NB4 (cell line): ENCODE data around the gene RANBP1.

Experiments used
- POLR2A ChIP-seq: IDR thresholded peaks from 2 replicates; pipeline ENCODE4 v1.6.1; 2011; ENCODE audit warnings: mild to moderate bottlenecking; ENCODE audit not compliant: insufficient read length; ENCODE audit errors: extremely low read depth
- TF ChIP-seq, protein P1 (sequence below): IDR thresholded peaks from 2 replicates; pipeline ENCODE4 v1.6.1; 2011; ENCODE audit warnings: low read depth, low read length
- TF ChIP-seq, protein P2 (sequence below): IDR thresholded peaks from one replicate; pipeline ENCODE4 v1.5.1; 2012; ENCODE audit warnings: low read depth, low read length

DNA sequence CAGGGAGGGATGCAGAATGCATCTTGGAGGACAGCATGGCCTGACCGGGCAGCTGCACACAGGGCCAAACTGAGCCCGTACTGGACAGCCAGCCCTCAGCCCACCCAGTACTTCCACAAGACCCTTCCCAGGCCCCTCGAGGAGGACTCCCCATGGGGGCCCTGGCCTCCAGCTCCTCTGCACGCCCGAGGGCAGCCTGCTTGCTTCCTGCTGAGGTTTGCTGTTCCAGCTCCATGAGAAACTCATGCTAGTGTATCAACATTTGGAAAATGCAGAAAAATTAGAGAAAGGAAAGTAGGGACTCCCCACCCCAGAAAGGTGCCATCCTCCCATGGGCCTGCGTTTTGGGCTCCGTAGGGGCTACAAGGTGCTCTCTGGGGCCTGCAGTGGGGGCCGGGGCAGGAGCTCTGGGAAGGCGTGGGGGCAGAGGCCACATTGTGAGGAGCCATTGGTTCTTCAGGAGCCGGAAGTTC is 56.3 kb downstream of the RANBP1 start:
- TF ChIP-seq POLR2A: no peak
- TF ChIP-seq, protein P1, sequence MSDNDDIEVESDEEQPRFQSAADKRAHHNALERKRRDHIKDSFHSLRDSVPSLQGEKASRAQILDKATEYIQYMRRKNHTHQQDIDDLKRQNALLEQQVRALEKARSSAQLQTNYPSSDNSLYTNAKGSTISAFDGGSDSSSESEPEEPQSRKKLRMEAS: no peak
- TF ChIP-seq, protein P2, sequence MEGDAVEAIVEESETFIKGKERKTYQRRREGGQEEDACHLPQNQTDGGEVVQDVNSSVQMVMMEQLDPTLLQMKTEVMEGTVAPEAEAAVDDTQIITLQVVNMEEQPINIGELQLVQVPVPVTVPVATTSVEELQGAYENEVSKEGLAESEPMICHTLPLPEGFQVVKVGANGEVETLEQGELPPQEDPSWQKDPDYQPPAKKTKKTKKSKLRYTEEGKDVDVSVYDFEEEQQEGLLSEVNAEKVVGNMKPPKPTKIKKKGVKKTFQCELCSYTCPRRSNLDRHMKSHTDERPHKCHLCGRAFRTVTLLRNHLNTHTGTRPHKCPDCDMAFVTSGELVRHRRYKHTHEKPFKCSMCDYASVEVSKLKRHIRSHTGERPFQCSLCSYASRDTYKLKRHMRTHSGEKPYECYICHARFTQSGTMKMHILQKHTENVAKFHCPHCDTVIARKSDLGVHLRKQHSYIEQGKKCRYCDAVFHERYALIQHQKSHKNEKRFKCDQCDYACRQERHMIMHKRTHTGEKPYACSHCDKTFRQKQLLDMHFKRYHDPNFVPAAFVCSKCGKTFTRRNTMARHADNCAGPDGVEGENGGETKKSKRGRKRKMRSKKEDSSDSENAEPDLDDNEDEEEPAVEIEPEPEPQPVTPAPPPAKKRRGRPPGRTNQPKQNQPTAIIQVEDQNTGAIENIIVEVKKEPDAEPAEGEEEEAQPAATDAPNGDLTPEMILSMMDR: no peak
